GM23338 (cell line): ENCODE measurements around the gene VPREB3. TPM values are rescaled to one million over a fixed set of nuclear protein-coding genes. Genes with fewer than 3 reads are reported as not detected.
A peak's percentile ranks its signal among the peaks of the same experiment; 100 is the strongest.

Source experiments
- ATAC-seq: fragments of 200-7000 bp; cut with Tn5 transposase; 3 replicates; pipeline ENCODE4 v1.9.1; 2020
- DNase-seq: peaks from one replicate; pipeline ENCODE4 v3.0.0-alpha.2; 2015; ENCODE audit warnings: low spot score
- H2AFZ ChIP-seq: fragments of 200-600 bp; sonication (generic); 2 replicates; pipeline ENCODE4 v1.8.0; 2016; ENCODE audit warnings: antibody characterized with exemption, mild to moderate bottlenecking, moderate library complexity
- H3F3A ChIP-seq: fragments of 200-600 bp; sonication (generic); replicated peaks from 2 replicates; pipeline ENCODE4 v1.8.0; 2017; ENCODE audit warnings: antibody characterized with exemption, mixed run types, low read depth
- H3K27ac ChIP-seq: fragments of 200-600 bp; sonication (generic); 2 replicates; pipeline ENCODE4 v1.6.1; 2016; ENCODE audit warnings: low read depth
- H3K27me3 ChIP-seq: fragments of 200-600 bp; sonication (generic); 2 replicates; pipeline ENCODE4 v1.8.0; 2016; ENCODE audit warnings: mild to moderate bottlenecking, mixed run types, moderate library complexity; ENCODE audit not compliant: insufficient read depth
- H3K36me3 ChIP-seq: fragments of 200-600 bp; sonication (generic); 2 replicates; pipeline ENCODE4 v1.8.0; 2016; ENCODE audit warnings: mild to moderate bottlenecking; ENCODE audit not compliant: insufficient read depth
- H3K4me1 ChIP-seq: fragments of 200-600 bp; sonication (generic); 2 replicates; pipeline ENCODE4 v1.8.0; 2016; ENCODE audit warnings: mild to moderate bottlenecking, moderate library complexity; ENCODE audit not compliant: insufficient read depth
- H3K4me2 ChIP-seq: fragments of 200-600 bp; sonication (generic); 2 replicates; pipeline ENCODE4 v1.7.1; 2017; ENCODE audit warnings: mixed run types
- H3K4me3 ChIP-seq: fragments of 200-600 bp; sonication (generic); 2 replicates; pipeline ENCODE4 v1.6.1; 2016; ENCODE audit warnings: mixed run types
- H3K79me2 ChIP-seq: fragments of 200-600 bp; sonication (generic); replicated peaks from 2 replicates; pipeline ENCODE4 v1.8.0; 2017; ENCODE audit warnings: mild to moderate bottlenecking; ENCODE audit not compliant: insufficient read depth
- H3K9me2 ChIP-seq: fragments of 200-600 bp; sonication (generic); 2 replicates; pipeline ENCODE4 v1.8.0; 2017; ENCODE audit not compliant: insufficient read depth
- H4K20me1 ChIP-seq: fragments of 200-600 bp; sonication (generic); replicated peaks from 2 replicates; pipeline ENCODE4 v1.8.0; 2017; ENCODE audit warnings: mild to moderate bottlenecking; ENCODE audit not compliant: insufficient read depth
- H3K27ac Mint-ChIP-seq: 2 replicates; pipeline ENCODE4 v1.8.0; 2020; ENCODE audit warnings: inconsistent platforms, mild to moderate bottlenecking, moderate library complexity, mixed read lengths
- H3K27me3 Mint-ChIP-seq: 3 replicates; pipeline ENCODE4 v1.8.0; 2022; ENCODE audit warnings: low read depth, mild to moderate bottlenecking, moderate library complexity, mixed read lengths, inconsistent platforms; ENCODE audit not compliant: insufficient read depth, poor library complexity
- H3K36me3 Mint-ChIP-seq: 3 replicates; pipeline ENCODE4 v1.8.0; 2021; ENCODE audit warnings: low read depth, mild to moderate bottlenecking, inconsistent platforms, moderate library complexity, mixed read lengths
- H3K4me1 Mint-ChIP-seq: 3 replicates; pipeline ENCODE4 v1.8.0; 2020; ENCODE audit warnings: mild to moderate bottlenecking, inconsistent platforms, mixed read lengths
- H3K4me3 Mint-ChIP-seq: 3 replicates; pipeline ENCODE4 v1.8.0; 2021; ENCODE audit warnings: moderate library complexity, mild to moderate bottlenecking, inconsistent platforms, mixed read lengths
- H3K9me3 Mint-ChIP-seq: 3 replicates; pipeline ENCODE4 v1.8.0; 2020; ENCODE audit warnings: moderate library complexity, mild to moderate bottlenecking, inconsistent platforms, mixed read lengths
- CTCF ChIP-seq, 2 experiments: fragments of 200-600 bp in 1 of 2; sonication (generic) in 1 of 2; conservative IDR thresholded peaks; 2 replicates each; pipeline versions ENCODE4 v1.5.1 to v1.6.1; 2016 to 2017; ENCODE audit warnings: antibody characterized with exemption in 2 of 2, low read depth in 2 of 2, mild to moderate bottlenecking in 2 of 2, moderate library complexity in 1 of 2
- ETS1 ChIP-seq: IDR thresholded peaks from 2 replicates; pipeline ENCODE4 v1.6.1; 2016; ENCODE audit warnings: antibody characterized with exemption
- EZH2phosphoT487 ChIP-seq: fragments of 200-600 bp; sonication (generic); IDR thresholded peaks from one replicate; pipeline ENCODE4 v1.8.1; 2018; ENCODE audit warnings: antibody characterized with exemption; ENCODE audit not compliant: unreplicated experiment
- POLR2AphosphoS5 ChIP-seq: IDR thresholded peaks from 2 replicates; pipeline ENCODE4 v1.6.1; 2016; ENCODE audit warnings: antibody characterized with exemption, low read depth
- REST ChIP-seq: IDR thresholded peaks from one replicate; pipeline ENCODE4 v1.6.1; 2018; ENCODE audit warnings: antibody characterized with exemption; ENCODE audit not compliant: unreplicated experiment
- polyA plus RNA-seq: library from polyadenylated mRNA; unstranded; fragments of >200 nt; fragmentation: Nextera tagmentation; extraction: Ambion mirVana; gene quantifications from 2 replicates; pipeline ENCODE4 v1.2.1, GENCODE V29; 2016
- total RNA-seq: library from RNA; depleted of rRNA; stranded (reverse); fragments of >200 nt; shearing (Covaris generic); gene quantifications from 2 replicates; pipeline ENCODE4 v1.2.3, GENCODE V29; 2014

The VPREB3 gene
- total and polyA plus RNA-seq, 2 experiments from 2014 or later: 1.1 TPM; not detected in 1

- Histone ChIP-seq H3F3A (peaks cover 8% of the 10 kb centered on the region; the same call in 1 of the 2 replicates), H3K9me2 (no peaks in the 10 kb centered on the region), H3K36me3 (no peaks in the 10 kb centered on the region), H2AFZ (no peak overlapping the region), H4K20me1 (no peaks in the 10 kb centered on the region), H3K27ac (no peak overlapping the region), H3K4me2 (no peak overlapping the region), H3K4me1 (peaks cover 6% of the 10 kb centered on the region; the same call in 1 of the 2 replicates), H3K79me2 (no peaks in the 10 kb centered on the region), H3K27me3 (peaks cover 26% of the 10 kb centered on the region), H3K4me3 (no peak overlapping the region)
- peaks cover 27% of the 10 kb centered on the region for H3K27me3 Mint-ChIP-seq
- DNase-seq (no peak), ATAC-seq (no peak)
- peaks cover 17% of the 10 kb centered on the region for H3K4me1 Mint-ChIP-seq
- no peak overlapping the region for H3K27ac Mint-ChIP-seq
- TF ChIP-seq CTCF (conservative IDR thresholded peaks at IDR 0.05; ENCODE audit: low read depth in 2 of 2) (no peak), EZH2phosphoT487 (no peak), REST (no peak), ETS1 (no peak), POLR2AphosphoS5 (no peak)
- H3K4me3 Mint-ChIP-seq: peak overlapping the region; percentile 4; the same call in 1 of the 3 replicates
- no peaks in the 10 kb centered on the region for H3K9me3 Mint-ChIP-seq
- H3K36me3 Mint-ChIP-seq: no peaks in the 10 kb centered on the region; the same call in 2 of the 3 replicates
Observed at GRCh38 chr22:23774922-23775436, 20.8 kb upstream of the VPREB3 start.

- no peaks in the 10 kb centered on the region for H4K20me1 ChIP-seq
- no peak overlapping the region for H3K4me2 ChIP-seq
- H3K36me3 ChIP-seq: no peaks in the 10 kb centered on the region
- H3F3A ChIP-seq: peaks cover 8% of the 10 kb centered on the region; the same call in 1 of the 2 replicates
- H3K4me3 Mint-ChIP-seq: peak overlapping the region; percentile 4; the same call in 1 of the 3 replicates
- no peaks in the 10 kb centered on the region for H3K36me3 Mint-ChIP-seq
- H3K4me1 Mint-ChIP-seq: peaks cover 17% of the 10 kb centered on the region
- H2AFZ ChIP-seq: no peak overlapping the region
- no peak overlapping the region for H3K4me3 ChIP-seq
- no peak overlapping the region for H3K27ac ChIP-seq
- DNase-seq (no peak), ATAC-seq (no peak)
- H3K27me3 Mint-ChIP-seq: peaks cover 27% of the 10 kb centered on the region
- H3K9me2 ChIP-seq: no peaks in the 10 kb centered on the region
- H3K27me3 ChIP-seq: peaks cover 32% of the 10 kb centered on the region
- H3K4me1 ChIP-seq: peaks cover 6% of the 10 kb centered on the region; the same call in 1 of the 2 replicates
- no peaks in the 10 kb centered on the region for H3K79me2 ChIP-seq
- H3K9me3 Mint-ChIP-seq: no peaks in the 10 kb centered on the region
- no peak overlapping the region for H3K27ac Mint-ChIP-seq
- TF ChIP-seq REST (no peak), CTCF (conservative IDR thresholded peaks at IDR 0.05; ENCODE audit: low read depth in 2 of 2) (no peak), POLR2AphosphoS5 (no peak)
Observed at GRCh38 chr22:23774114-23774921, 20.1 kb upstream of the VPREB3 start.
